Large intestine (tissue), 3 donors: ENCODE data around the gene TEX22. TPM values are rescaled to one million over a fixed set of nuclear protein-coding genes. Genes with fewer than 3 reads are reported as not detected.

Experiments used
- DNase-seq, 2 donors: peaks; one replicate each; pipeline versions ENCODE4 v3.0.0 to v3.0.0-alpha.2; 2013
- H3K27ac ChIP-seq: one replicate; pipeline ENCODE4 v1.5.1; 2013; ENCODE audit warnings: low read length
- H3K27me3 ChIP-seq: 2 replicates; pipeline ENCODE4 v1.6.1; 2013; ENCODE audit warnings: low read length; ENCODE audit not compliant: control insufficient read depth, insufficient read depth
- H3K36me3 ChIP-seq: 2 replicates; pipeline ENCODE4 v1.6.1; 2013; ENCODE audit warnings: low read length; ENCODE audit not compliant: control insufficient read depth, insufficient read depth
- H3K4me1 ChIP-seq: one replicate; pipeline ENCODE4 v1.6.1; 2013; ENCODE audit warnings: low read length; ENCODE audit not compliant: control insufficient read depth, insufficient read depth
- H3K4me3 ChIP-seq: one replicate; pipeline ENCODE4 v1.5.1; 2013; ENCODE audit warnings: low read length
- H3K9me3 ChIP-seq: one replicate; pipeline ENCODE4 v1.6.1; 2013; ENCODE audit warnings: mild to moderate bottlenecking, low read depth, low read length, moderate library complexity; ENCODE audit not compliant: control insufficient read depth
- WGBS: methylation state at CpG from one replicate; pipeline ENCODE4 v1.1.5; 2013; ENCODE audit warnings: low lambda C conversion rate; ENCODE audit not compliant: insufficient coverage; 5-methylcytosine and 5-hydroxymethylcytosine counted together
- polyA plus RNA-seq: library from polyadenylated mRNA; unstranded; fragments of 120-200 nt; gene quantifications from one replicate; pipeline ENCODE4 v1.2.1, GENCODE V29; 2013

The TEX22 gene
- polyA plus RNA-seq, 1 donor, result 0.82 TPM

DNA sequence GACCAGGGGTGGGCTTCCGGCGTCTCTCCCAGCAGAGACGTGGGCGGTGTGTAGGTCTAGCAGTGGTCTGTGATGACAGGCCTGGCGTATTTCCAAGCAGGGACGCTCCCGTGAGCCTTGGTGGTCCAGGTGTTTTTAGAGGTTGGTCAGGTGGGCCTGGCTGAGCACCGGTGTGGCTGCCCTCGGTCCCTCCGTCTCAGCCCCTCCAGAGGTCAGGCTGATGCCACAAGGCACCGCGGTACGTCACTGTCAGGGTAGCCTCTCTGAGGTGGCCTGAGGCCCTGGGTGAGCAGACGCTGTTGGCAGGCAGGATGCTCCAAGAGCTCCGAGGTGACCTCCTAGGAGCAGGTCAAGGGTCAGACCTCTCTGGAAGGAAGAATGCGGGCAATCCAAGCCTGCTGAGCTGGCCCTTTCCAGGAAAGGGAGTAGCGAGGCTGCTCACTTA is 34.8 kb downstream of the TEX22 start:
- Histone ChIP-seq H3K36me3 (peaks cover 7% of the 10 kb centered on the region), H3K4me1 (peaks cover 2% of the 10 kb centered on the region), H3K4me3 (no peak overlapping the region), H3K27me3 (no peaks in the 10 kb centered on the region), H3K9me3 (peaks cover 2% of the 10 kb centered on the region), H3K27ac (no peak overlapping the region)
- no peak for DNase-seq
- WGBS, result no CpG with 5 or more reads among the region's 17 CpGs

DNA sequence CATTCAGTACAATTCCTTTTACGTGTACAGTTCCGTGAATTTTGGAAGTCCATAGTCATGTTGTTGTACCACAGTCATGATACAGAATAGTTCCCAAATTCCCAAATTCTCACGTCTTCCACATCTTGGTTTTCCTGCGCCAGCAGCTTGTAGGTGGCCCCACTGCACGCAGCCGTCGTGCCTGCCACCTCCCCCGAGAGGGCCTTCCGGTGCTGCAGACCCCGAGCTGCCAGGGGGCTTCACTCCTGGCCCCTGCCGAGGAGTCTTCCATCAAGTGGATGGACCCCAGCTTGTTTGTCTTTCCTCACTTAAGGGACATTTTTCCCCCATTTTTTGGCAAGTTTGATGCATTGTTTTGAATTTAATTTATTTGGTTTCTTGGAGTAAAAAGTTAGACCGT is 38.1 kb downstream of the TEX22 start:
- Histone ChIP-seq H3K36me3 (peaks cover 26% of the 10 kb centered on the region), H3K4me3 (no peak overlapping the region), H3K4me1 (peaks cover 2% of the 10 kb centered on the region), H3K27me3 (no peaks in the 10 kb centered on the region), H3K9me3 (peaks cover 2% of the 10 kb centered on the region), H3K27ac (no peak overlapping the region)
- WGBS, result 82% methylated on average over 7 of the region's 12 CpGs
- DNase-seq, result no peak

GRCh38 chr14:105436891-105437722 is 38.8 kb downstream of the TEX22 start:
- Histone ChIP-seq H3K4me1 (peaks cover 2% of the 10 kb centered on the region), H3K4me3 (no peak overlapping the region), H3K27me3 (no peaks in the 10 kb centered on the region), H3K36me3 (peaks cover 28% of the 10 kb centered on the region), H3K9me3 (peaks cover 2% of the 10 kb centered on the region), H3K27ac (no peak overlapping the region)
- no CpG with 5 or more reads among the region's 31 CpGs for WGBS
- peak; percentile 44 to 59 for DNase-seq

DNA sequence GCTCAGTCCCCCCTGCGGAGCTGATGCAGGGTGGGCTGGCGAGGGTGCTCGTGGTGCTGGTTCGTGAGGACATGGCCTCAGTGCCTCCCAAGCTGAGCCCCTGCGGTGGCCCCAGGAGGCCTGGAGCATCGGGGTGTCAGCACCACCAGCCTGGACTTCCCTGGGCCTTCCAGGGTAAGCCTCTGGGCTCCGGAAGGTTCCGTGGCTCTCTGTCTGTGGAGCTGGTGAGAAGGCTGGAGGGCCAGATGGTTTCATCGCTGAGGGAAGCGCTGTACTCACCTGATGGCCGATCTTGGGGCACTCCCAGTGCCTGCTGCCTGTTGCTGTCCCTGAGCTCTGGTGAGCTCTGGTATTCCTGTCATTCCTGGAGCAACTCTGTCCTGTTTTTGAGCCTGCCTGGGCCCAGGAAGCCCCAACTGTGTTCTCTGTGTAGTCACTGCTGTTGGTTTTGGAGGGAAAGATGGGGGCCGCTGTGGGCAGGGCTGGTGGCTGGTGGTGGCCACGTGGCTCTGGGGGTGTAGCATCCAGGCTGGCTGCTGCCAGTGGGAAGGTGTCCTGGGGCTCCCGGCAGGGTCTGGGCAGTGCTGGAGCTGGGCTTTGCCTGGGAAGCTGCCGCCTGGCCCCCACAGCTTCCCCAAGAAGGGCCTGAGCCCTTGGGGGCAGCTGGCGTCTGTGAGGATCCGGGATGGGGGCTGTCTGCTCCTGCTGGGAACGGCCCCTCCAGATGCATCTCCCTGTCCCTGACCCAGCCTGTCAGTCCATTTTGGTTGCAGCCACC is 39.6 kb downstream of the TEX22 start:
- no peaks in the 10 kb centered on the region for H3K27me3 ChIP-seq
- H3K4me1 ChIP-seq, result peaks cover 2% of the 10 kb centered on the region
- DNase-seq, result no peak
- no CpG with 5 or more reads among the region's 18 CpGs for WGBS
- no peak overlapping the region for H3K4me3 ChIP-seq
- H3K9me3 ChIP-seq, result peaks cover 2% of the 10 kb centered on the region
- no peak overlapping the region for H3K27ac ChIP-seq
- peaks cover 36% of the 10 kb centered on the region for H3K36me3 ChIP-seq

- Histone ChIP-seq H3K27ac (no peak overlapping the region), H3K4me3 (no peak overlapping the region), H3K9me3 (peaks cover 2% of the 10 kb centered on the region), H3K36me3 (peaks cover 37% of the 10 kb centered on the region), H3K27me3 (no peaks in the 10 kb centered on the region), H3K4me1 (peaks cover 2% of the 10 kb centered on the region)
- no CpG with 5 or more reads among the region's 11 CpGs for WGBS
- no peak for DNase-seq
Observed at GRCh38 chr14:105439179-105439578, 40.8 kb downstream of the TEX22 start.

GRCh38 chr14:105439710-105440553 is 41.6 kb downstream of the TEX22 start:
- DNase-seq, result no peak
- WGBS, result no CpG with 5 or more reads among the region's 33 CpGs
- Histone ChIP-seq H3K36me3 (peaks cover 37% of the 10 kb centered on the region), H3K9me3 (peaks cover 2% of the 10 kb centered on the region), H3K27me3 (no peaks in the 10 kb centered on the region), H3K4me1 (peaks cover 2% of the 10 kb centered on the region), H3K27ac (no peak overlapping the region), H3K4me3 (no peak overlapping the region)

DNA sequence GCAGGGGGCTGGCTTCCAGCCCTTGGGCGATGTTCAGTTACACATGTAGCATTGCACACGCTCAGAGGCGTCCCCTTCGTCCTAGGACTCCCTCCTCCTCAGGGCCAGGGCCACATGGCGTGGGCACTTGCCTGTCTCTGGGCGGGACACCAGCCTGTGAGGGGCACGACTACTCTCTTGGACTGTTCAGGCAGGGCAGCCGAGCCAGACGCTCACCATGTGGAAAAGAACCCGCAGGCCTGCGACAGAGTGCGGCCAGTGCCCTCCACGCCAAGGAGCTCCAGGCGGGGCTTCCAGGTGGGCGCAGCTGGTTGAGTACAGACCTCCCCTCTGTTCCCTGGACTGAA is 42.2 kb downstream of the TEX22 start:
- WGBS, result no CpG with 5 or more reads among the region's 15 CpGs
- peaks cover 2% of the 10 kb centered on the region for H3K4me1 ChIP-seq
- H3K36me3 ChIP-seq, result peaks cover 40% of the 10 kb centered on the region
- no peak for DNase-seq
- H3K27ac ChIP-seq, result no peak overlapping the region
- no peak overlapping the region for H3K4me3 ChIP-seq
- no peaks in the 10 kb centered on the region for H3K27me3 ChIP-seq
- H3K9me3 ChIP-seq, result peaks cover 2% of the 10 kb centered on the region

GRCh38 chr14:105440992-105441391 is 42.7 kb downstream of the TEX22 start:
- Histone ChIP-seq H3K36me3 (peaks cover 40% of the 10 kb centered on the region), H3K27me3 (no peaks in the 10 kb centered on the region), H3K4me3 (no peak overlapping the region), H3K9me3 (peaks cover 2% of the 10 kb centered on the region), H3K27ac (no peak overlapping the region), H3K4me1 (peaks cover 2% of the 10 kb centered on the region)
- no peak for DNase-seq
- no CpG with 5 or more reads among the region's 9 CpGs for WGBS

- H3K4me3 ChIP-seq, result no peak overlapping the region
- no peak overlapping the region for H3K27ac ChIP-seq
- 60% methylated on average over 1 of the region's 17 CpGs for WGBS
- DNase-seq, result no peak
- peaks cover 43% of the 10 kb centered on the region for H3K36me3 ChIP-seq
- H3K4me1 ChIP-seq, result peaks cover 2% of the 10 kb centered on the region
- no peaks in the 10 kb centered on the region for H3K9me3 ChIP-seq
- H3K27me3 ChIP-seq, result no peaks in the 10 kb centered on the region
Observed at GRCh38 chr14:105442125-105442524, 43.8 kb downstream of the TEX22 start.

- H3K4me3 ChIP-seq, result no peak overlapping the region
- no peaks in the 10 kb centered on the region for H3K4me1 ChIP-seq
- no peak overlapping the region for H3K27ac ChIP-seq
- DNase-seq, result no peak
- H3K9me3 ChIP-seq, result no peaks in the 10 kb centered on the region
- H3K27me3 ChIP-seq, result no peaks in the 10 kb centered on the region
- no CpG with 5 or more reads among the region's 12 CpGs for WGBS
- peaks cover 43% of the 10 kb centered on the region for H3K36me3 ChIP-seq
Observed at GRCh38 chr14:105442834-105443233, 44.5 kb downstream of the TEX22 start.
